OCI-M1 (cell line): ENCODE measurements around the gene SEC61A1.

Experiments
- DNase-seq: peaks from one replicate; lab custom pipeline; 2025; lab: John Stamatoyannopoulos, UW

SEC61A1 gene

GRCh38 chr3:128113817-128114794 lies 61.9 kb downstream of the SEC61A1 start:
- DNase-seq, result no peak
